Fibroblast of villous mesenchyme (primary cell): Measurements from ENCODE around the gene BUB1B. TPM values are rescaled to one million over a fixed set of nuclear protein-coding genes. Genes with fewer than 3 reads are reported as not detected.

Source experiments
- DNase-seq: peaks from one replicate; pipeline ENCODE4 v3.0.0-alpha.2; 2010; ENCODE audit warnings: low read depth
- H3K4me3 ChIP-seq: 2 replicates; pipeline ENCODE4 v1.5.1; 2011; ENCODE audit warnings: low read depth, mild to moderate bottlenecking, low read length
- CTCF ChIP-seq: IDR thresholded peaks from 2 replicates; pipeline ENCODE4 v1.5.1; 2012; ENCODE audit warnings: low read depth, mild to moderate bottlenecking, low read length; ENCODE audit not compliant: insufficient read depth
- total RNA-seq: library from RNA; depleted of rRNA; stranded (reverse); fragments of >200 nt; gene quantifications from 2 replicates; pipeline ENCODE4 v1.2.3, GENCODE V29; 2012

BUB1B gene
- total RNA-seq, 1 donor: 19.9 TPM

- peak; percentile 7 for DNase-seq
- H3K4me3 ChIP-seq: peak overlapping the region; percentile 53
- no peak for TF ChIP-seq CTCF
These were observed 91.7 kb downstream of the BUB1B start for GRCh38 chr15:40252438-40253166.

- no peak for TF ChIP-seq CTCF
- DNase-seq: no peak
- H3K4me3 ChIP-seq: peak overlapping the region; percentile 53
These were observed 92.4 kb downstream of the BUB1B start for GRCh38 chr15:40253167-40253790.

- DNase-seq: no peak
- no peak overlapping the region for H3K4me3 ChIP-seq
- TF ChIP-seq CTCF: no peak
These were observed 93.6 kb downstream of the BUB1B start for GRCh38 chr15:40254452-40254851.

- H3K4me3 ChIP-seq: no peak overlapping the region
- TF ChIP-seq CTCF: no peak
- DNase-seq: no peak
These were observed 94.2 kb downstream of the BUB1B start for GRCh38 chr15:40255033-40255432.

GRCh38 chr15:40256638-40257235, 95.9 kb downstream of the BUB1B start:
- no peak overlapping the region for H3K4me3 ChIP-seq
- DNase-seq: no peak
- no peak for TF ChIP-seq CTCF

- no peak for TF ChIP-seq CTCF
- no peak overlapping the region for H3K4me3 ChIP-seq
- peak; percentile 40 for DNase-seq
These were observed 97.0 kb downstream of the BUB1B start for GRCh38 chr15:40257656-40258450.
